Astrocyte (in vitro differentiated cells and primary cell): ENCODE measurements around the gene CUEDC1.

Experiments
- CTCF ChIP-seq: IDR thresholded peaks from 2 replicates; pipeline ENCODE4 v1.5.1; 2011; ENCODE audit warnings: low read depth, mild to moderate bottlenecking, inconsistent platforms, low read length, moderate library complexity; ENCODE audit not compliant: insufficient read depth
- EZH2 ChIP-seq: IDR thresholded peaks from 2 replicates; pipeline ENCODE4 v1.6.1; 2012; ENCODE audit warnings: mild to moderate bottlenecking, low read length, inconsistent platforms; ENCODE audit not compliant: insufficient read depth

GRCh38 chr17:57999010-57999495, 43.8 kb upstream of the CUEDC1 start:
- TF ChIP-seq CTCF = no peak
- TF ChIP-seq EZH2 = no peak
